HepG2 (cell line): Measurements from ENCODE around the gene ALDOA. TPM values are rescaled to one million over a fixed set of nuclear protein-coding genes. Genes with fewer than 3 reads are reported as not detected.

Experiments
- ARNTL ChIP-seq: sonication (generic); formaldehyde crosslinking; IDR thresholded peaks from 2 replicates; pipeline ENCODE4 v1.4.0; 2020; ENCODE audit warnings: mild to moderate bottlenecking, missing genetic modification reagents
- CCAR2 ChIP-seq: fragments of 200-400 bp; formaldehyde crosslinking; optimal IDR thresholded peaks from 2 replicates; pipeline ENCODE3; 2018; ENCODE audit warnings: low read depth, mild to moderate bottlenecking, low read length, moderate library complexity
- CENPX ChIP-seq: sonication (generic); formaldehyde crosslinking; IDR thresholded peaks from 2 replicates; pipeline ENCODE4 v1.9.0; 2021; ENCODE audit warnings: mild to moderate bottlenecking, missing genetic modification reagents, moderate library complexity
- DR1 ChIP-seq: sonication (generic); formaldehyde crosslinking; IDR thresholded peaks from 2 replicates; pipeline ENCODE4 v1.8.0; 2021; ENCODE audit warnings: mild to moderate bottlenecking, missing genetic modification reagents, inconsistent platforms
- FOSL1 ChIP-seq: sonication (generic); formaldehyde crosslinking; IDR thresholded peaks from 2 replicates; pipeline ENCODE4 v1.9.0; 2021; ENCODE audit warnings: missing genetic modification reagents, borderline replicate concordance
- MAF1 ChIP-seq: sonication (generic); formaldehyde crosslinking; IDR thresholded peaks from 2 replicates; pipeline ENCODE4 v1.5.0; 2020; ENCODE audit warnings: missing genetic modification reagents, borderline replicate concordance
- MTF2 ChIP-seq: sonication (generic); formaldehyde crosslinking; IDR thresholded peaks from 2 replicates; pipeline ENCODE4 v1.5.0; 2020; ENCODE audit warnings: missing genetic modification reagents, borderline replicate concordance
- MXI1 ChIP-seq: IDR thresholded peaks from 3 replicates; pipeline ENCODE4 v1.6.1; 2012; ENCODE audit warnings: low read depth, low read length, inconsistent platforms, borderline replicate concordance
- PAWR ChIP-seq: sonication (generic); formaldehyde crosslinking; IDR thresholded peaks from 2 replicates; pipeline ENCODE4 v1.4.0; 2020; ENCODE audit warnings: missing genetic modification reagents, mild to moderate bottlenecking, borderline replicate concordance
- PRMT3 ChIP-seq: sonication (generic); formaldehyde crosslinking; IDR thresholded peaks from 2 replicates; pipeline ENCODE4 v1.8.1; 2022; ENCODE audit warnings: low read depth, mild to moderate bottlenecking, moderate library complexity, missing genetic modification reagents, borderline replicate concordance
- RBAK ChIP-seq: sonication (generic); formaldehyde crosslinking; IDR thresholded peaks from 2 replicates; pipeline ENCODE4 v1.5.1; 2020; ENCODE audit warnings: mild to moderate bottlenecking, missing genetic modification reagents
- REL ChIP-seq: sonication (generic); formaldehyde crosslinking; conservative IDR thresholded peaks from 2 replicates; pipeline ENCODE4 v1.8.0; 2022; ENCODE audit warnings: mild to moderate bottlenecking, missing genetic modification reagents, moderate library complexity
- RFX1 ChIP-seq: fragments of 450-650 bp; IDR thresholded peaks from 2 replicates; pipeline ENCODE4 v1.6.1; 2017
- RORA ChIP-seq: sonication (generic); formaldehyde crosslinking; IDR thresholded peaks from 2 replicates; pipeline ENCODE4 v1.5.0; 2020; ENCODE audit warnings: mild to moderate bottlenecking, missing genetic modification reagents, moderate library complexity
- RXRA ChIP-seq: sonication (generic); formaldehyde crosslinking; IDR thresholded peaks from 2 replicates; pipeline ENCODE4 v1.5.1; 2020; ENCODE audit warnings: missing genetic modification reagents
- SMYD3 ChIP-seq: sonication (generic); formaldehyde crosslinking; IDR thresholded peaks from 2 replicates; pipeline ENCODE4 v1.8.1; 2023; ENCODE audit warnings: mild to moderate bottlenecking, missing genetic modification reagents
- SUZ12 ChIP-seq: fragments of 150-350 bp; IDR thresholded peaks from 2 replicates; pipeline ENCODE4 v1.6.1; 2014; ENCODE audit warnings: low read depth, low read length
- XBP1 ChIP-seq: sonication (generic); formaldehyde crosslinking; IDR thresholded peaks from 2 replicates; pipeline ENCODE4 v1.5.0; 2020; ENCODE audit warnings: missing genetic modification reagents
- ZBTB38 ChIP-seq: sonication (generic); formaldehyde crosslinking; IDR thresholded peaks from 2 replicates; pipeline ENCODE4 v1.5.1; 2020; ENCODE audit warnings: mild to moderate bottlenecking, missing genetic modification reagents
- ZNF225 ChIP-seq: sonication (generic); formaldehyde crosslinking; IDR thresholded peaks from 2 replicates; pipeline ENCODE4 v1.4.0; 2020; ENCODE audit warnings: mild to moderate bottlenecking, missing genetic modification reagents
- ZNF234 ChIP-seq: sonication (generic); formaldehyde crosslinking; conservative IDR thresholded peaks from 2 replicates; pipeline ENCODE4 v1.5.1; 2020; ENCODE audit warnings: mild to moderate bottlenecking, missing genetic modification reagents
- ZNF33B ChIP-seq: sonication (generic); formaldehyde crosslinking; IDR thresholded peaks from 2 replicates; pipeline ENCODE4 v1.5.1; 2020; ENCODE audit warnings: mild to moderate bottlenecking, missing genetic modification reagents
- ZNF460 ChIP-seq: sonication (generic); formaldehyde crosslinking; IDR thresholded peaks from 2 replicates; pipeline ENCODE4 v1.5.1; 2020; ENCODE audit warnings: missing genetic modification reagents, mild to moderate bottlenecking, borderline replicate concordance
- ZNF589 ChIP-seq: sonication (generic); formaldehyde crosslinking; conservative IDR thresholded peaks from 2 replicates; pipeline ENCODE4 v1.8.0; 2022; ENCODE audit warnings: mild to moderate bottlenecking, moderate library complexity, missing genetic modification reagents
- ZNF776 ChIP-seq: sonication (generic); formaldehyde crosslinking; IDR thresholded peaks from 2 replicates; pipeline ENCODE4 v1.4.0; 2020; ENCODE audit warnings: mild to moderate bottlenecking, missing genetic modification reagents
- ZSCAN21 ChIP-seq: sonication (generic); formaldehyde crosslinking; IDR thresholded peaks from 2 replicates; pipeline ENCODE4 v1.8.0; 2022; ENCODE audit warnings: mild to moderate bottlenecking, missing genetic modification reagents, moderate library complexity, borderline replicate concordance
- polyA plus RNA-seq, 8 experiments: library from polyadenylated mRNA; depleted of rRNA in 3 of 8; stranded (reverse) in 7 of 8; unstranded in 1 of 8; fragments of >200 nt; fragmentation: Illumina TruSeq in 4 of 8; extraction: Trizol in 4 of 8; gene quantifications; 2 replicates each; pipeline versions ENCODE4 v1.2.1 to v1.2.3, GENCODE V29; 2011 to 2016; ENCODE audit warnings: low read depth in 4 of 8, missing spikeins in 1 of 8, mixed read lengths in 1 of 8; ENCODE audit not compliant: insufficient read depth in 1 of 8
- total RNA-seq, 5 experiments: library from RNA; depleted of rRNA; stranded (reverse); fragments of >200 nt; fragmentation: Illumina TruSeq; extraction: Trizol; gene quantifications; 2 replicates each; pipeline ENCODE4 v1.2.3, GENCODE V29; 2016; ENCODE audit warnings: low read depth in 1 of 5
- TF ChIP-seq, protein P1 (sequence below): sonication (generic); formaldehyde crosslinking; IDR thresholded peaks from 2 replicates; pipeline ENCODE4; 2020; ENCODE audit warnings: missing genetic modification reagents, mild to moderate bottlenecking, borderline replicate concordance
- TF ChIP-seq, protein P2 (sequence below): sonication (generic); formaldehyde crosslinking; IDR thresholded peaks from 2 replicates; pipeline ENCODE4 v1.8.0; 2022; ENCODE audit warnings: low read depth, missing genetic modification reagents

ALDOA gene
- total and polyA plus RNA-seq, 2 of the 13 experiments (the other 11 are each of a cell fraction or from before 2014, with no cell fraction given): 925 to 1,884 TPM

GRCh38 chr16:30052671-30053372, 12.7 kb upstream of the ALDOA start (continued):
- TF ChIP-seq, protein P1, sequence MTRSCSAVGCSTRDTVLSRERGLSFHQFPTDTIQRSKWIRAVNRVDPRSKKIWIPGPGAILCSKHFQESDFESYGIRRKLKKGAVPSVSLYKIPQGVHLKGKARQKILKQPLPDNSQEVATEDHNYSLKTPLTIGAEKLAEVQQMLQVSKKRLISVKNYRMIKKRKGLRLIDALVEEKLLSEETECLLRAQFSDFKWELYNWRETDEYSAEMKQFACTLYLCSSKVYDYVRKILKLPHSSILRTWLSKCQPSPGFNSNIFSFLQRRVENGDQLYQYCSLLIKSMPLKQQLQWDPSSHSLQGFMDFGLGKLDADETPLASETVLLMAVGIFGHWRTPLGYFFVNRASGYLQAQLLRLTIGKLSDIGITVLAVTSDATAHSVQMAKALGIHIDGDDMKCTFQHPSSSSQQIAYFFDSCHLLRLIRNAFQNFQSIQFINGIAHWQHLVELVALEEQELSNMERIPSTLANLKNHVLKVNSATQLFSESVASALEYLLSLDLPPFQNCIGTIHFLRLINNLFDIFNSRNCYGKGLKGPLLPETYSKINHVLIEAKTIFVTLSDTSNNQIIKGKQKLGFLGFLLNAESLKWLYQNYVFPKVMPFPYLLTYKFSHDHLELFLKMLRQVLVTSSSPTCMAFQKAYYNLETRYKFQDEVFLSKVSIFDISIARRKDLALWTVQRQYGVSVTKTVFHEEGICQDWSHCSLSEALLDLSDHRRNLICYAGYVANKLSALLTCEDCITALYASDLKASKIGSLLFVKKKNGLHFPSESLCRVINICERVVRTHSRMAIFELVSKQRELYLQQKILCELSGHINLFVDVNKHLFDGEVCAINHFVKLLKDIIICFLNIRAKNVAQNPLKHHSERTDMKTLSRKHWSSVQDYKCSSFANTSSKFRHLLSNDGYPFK (CRISPR knock-in tag): peak; percentile 92
- no peak for TF ChIP-seq XBP1 (CRISPR knock-in tag)
- no peak for TF ChIP-seq ZNF460 (CRISPR knock-in tag)
- TF ChIP-seq SUZ12: no peak
- TF ChIP-seq RFX1: peak; percentile 97
- TF ChIP-seq ZBTB38 (CRISPR knock-in tag): peak; percentile 90; the same call in 1 of the 2 replicates
- TF ChIP-seq CENPX (CRISPR knock-in tag): no peak
- peak; percentile 96 for TF ChIP-seq ZNF33B (CRISPR knock-in tag)
- peak; percentile 89 for TF ChIP-seq DR1 (CRISPR knock-in tag)
- TF ChIP-seq FOSL1 (CRISPR knock-in tag): no peak
- TF ChIP-seq MTF2 (CRISPR knock-in tag): no peak; the same call in 1 of the 2 replicates
- TF ChIP-seq MAF1: no peak; the same call in 1 of the 2 replicates
- TF ChIP-seq ZSCAN21 (CRISPR knock-in tag): peak; percentile 91
- 0 out of 2 replicates have a peak, but pooled peaks have one; percentile 72 for TF ChIP-seq PRMT3 (CRISPR knock-in tag)
- TF ChIP-seq ZNF234 (CRISPR knock-in tag): peak; percentile 97; the same call in 1 of the 2 replicates
- peak; percentile 97 for TF ChIP-seq ZNF589
- no peak for TF ChIP-seq RORA
- TF ChIP-seq, protein P2, sequence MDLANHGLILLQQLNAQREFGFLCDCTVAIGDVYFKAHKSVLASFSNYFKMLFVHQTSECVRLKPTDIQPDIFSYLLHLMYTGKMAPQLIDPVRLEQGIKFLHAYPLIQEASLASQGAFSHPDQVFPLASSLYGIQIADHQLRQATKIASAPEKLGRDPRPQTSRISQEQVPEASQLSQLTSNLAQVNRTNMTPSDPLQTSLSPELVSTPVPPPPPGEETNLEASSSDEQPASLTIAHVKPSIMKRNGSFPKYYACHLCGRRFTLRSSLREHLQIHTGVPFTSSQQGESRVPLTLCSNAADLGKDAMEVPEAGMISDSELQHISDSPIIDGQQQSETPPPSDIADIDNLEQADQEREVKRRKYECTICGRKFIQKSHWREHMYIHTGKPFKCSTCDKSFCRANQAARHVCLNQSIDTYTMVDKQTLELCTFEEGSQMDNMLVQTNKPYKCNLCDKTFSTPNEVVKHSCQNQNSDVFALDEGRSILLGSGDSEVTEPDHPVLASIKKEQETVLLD (CRISPR knock-in tag): peak; percentile 92
- TF ChIP-seq REL (CRISPR knock-in tag): peak; percentile 99
- peak; percentile 65; the same call in 1 of the 2 replicates for TF ChIP-seq ARNTL (CRISPR knock-in tag)
- TF ChIP-seq SMYD3 (CRISPR knock-in tag): peak; percentile 96
- peak; percentile 97 for TF ChIP-seq MXI1
- no peak; the same call in none of the 2 replicates for TF ChIP-seq ZNF225 (CRISPR knock-in tag)
- TF ChIP-seq PAWR (CRISPR knock-in tag): peak; percentile 63
- no peak; the same call in 1 of the 2 replicates for TF ChIP-seq RBAK (CRISPR knock-in tag)
- TF ChIP-seq RXRA: peak; percentile 90
- TF ChIP-seq CCAR2: no peak
- peak; percentile 86; the same call in 1 of the 2 replicates for TF ChIP-seq ZNF776 (CRISPR knock-in tag)
